Parathyroid adenoma (tissue), 2 donors: Measurements from ENCODE around the gene OR1N2.
"Not testable (repeated sequence)": the region's sequence is repeated elsewhere in the genome, so short reads cannot be mapped to it uniquely, and the experiment has no call there.

ENCODE experiments used
- H2AFZ ChIP-seq: fragments of 300-600 bp; sonication (generic); one replicate; pipeline ENCODE4 v1.7.0; 2017; ENCODE audit warnings: antibody characterized with exemption, mild to moderate bottlenecking
- H3K27ac ChIP-seq: fragments of 300-600 bp; sonication (generic); one replicate; pipeline ENCODE4 v1.7.0; 2017
- H3K27me3 ChIP-seq: fragments of 300-600 bp; sonication (generic); one replicate; pipeline ENCODE4 v1.7.0; 2017; ENCODE audit warnings: low read length; ENCODE audit not compliant: control insufficient read depth, insufficient read depth
- H3K36me3 ChIP-seq: fragments of 300-600 bp; sonication (generic); one replicate; pipeline ENCODE4 v1.7.0; 2017; ENCODE audit warnings: low read length; ENCODE audit not compliant: control insufficient read depth, insufficient read depth
- H3K4me1 ChIP-seq: fragments of 300-600 bp; sonication (generic); one replicate; pipeline ENCODE4 v1.7.0; 2017; ENCODE audit warnings: control low read depth
- H3K4me2 ChIP-seq: fragments of 300-600 bp; sonication (generic); one replicate; pipeline ENCODE4 v1.7.0; 2017; ENCODE audit warnings: low read length
- H3K4me3 ChIP-seq: fragments of 300-600 bp; sonication (generic); one replicate; pipeline ENCODE4 v1.7.0; 2017; ENCODE audit warnings: low read depth, low read length
- H3K79me2 ChIP-seq: fragments of 300-600 bp; sonication (generic); one replicate; pipeline ENCODE4 v1.7.0; 2017; ENCODE audit warnings: control low read depth
- H3K9ac ChIP-seq: fragments of 300-600 bp; sonication (generic); one replicate; pipeline ENCODE4 v1.7.0; 2017; ENCODE audit warnings: mild to moderate bottlenecking
- H3K9me3 ChIP-seq: fragments of 300-600 bp; sonication (generic); one replicate; pipeline ENCODE4 v1.7.0; 2017; ENCODE audit warnings: low read length; ENCODE audit not compliant: control insufficient read depth
- TF ChIP-seq, protein P1 (sequence below): fragments of 300-600 bp; sonication (generic); IDR thresholded peaks from one replicate; pipeline ENCODE4 v1.7.0; 2017; ENCODE audit warnings: antibody characterized with exemption, mild to moderate bottlenecking
- donor health status: primary hyperparathyroidism.

OR1N2 gene

DNA sequence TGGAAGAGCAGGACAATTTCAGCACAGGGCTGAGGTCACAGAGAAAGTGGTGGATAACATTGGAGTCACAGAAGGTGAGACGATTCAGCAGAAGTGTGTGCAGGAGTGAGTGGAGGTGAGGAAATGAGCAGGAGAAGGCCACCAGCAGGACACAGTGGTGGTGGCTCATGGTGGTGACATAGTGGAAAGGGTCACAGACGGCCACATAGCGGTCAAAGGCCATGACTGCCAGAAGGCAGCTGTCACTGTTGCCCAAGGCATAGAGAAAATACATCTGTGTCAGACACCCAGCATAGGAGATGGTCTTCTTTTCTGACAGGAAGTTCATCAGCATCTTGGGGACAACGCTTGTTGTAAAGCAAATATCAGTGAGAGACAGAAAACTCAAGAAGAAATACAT is 15.0 kb downstream of the OR1N2 start:
- no peaks in the 10 kb centered on the region for H3K27me3 ChIP-seq
- no peaks in the 10 kb centered on the region for H3K79me2 ChIP-seq
- no peaks in the 10 kb centered on the region for H3K4me1 ChIP-seq
- no peaks in the 10 kb centered on the region for H3K36me3 ChIP-seq
- no peak overlapping the region for H3K27ac ChIP-seq
- TF ChIP-seq, protein P1, sequence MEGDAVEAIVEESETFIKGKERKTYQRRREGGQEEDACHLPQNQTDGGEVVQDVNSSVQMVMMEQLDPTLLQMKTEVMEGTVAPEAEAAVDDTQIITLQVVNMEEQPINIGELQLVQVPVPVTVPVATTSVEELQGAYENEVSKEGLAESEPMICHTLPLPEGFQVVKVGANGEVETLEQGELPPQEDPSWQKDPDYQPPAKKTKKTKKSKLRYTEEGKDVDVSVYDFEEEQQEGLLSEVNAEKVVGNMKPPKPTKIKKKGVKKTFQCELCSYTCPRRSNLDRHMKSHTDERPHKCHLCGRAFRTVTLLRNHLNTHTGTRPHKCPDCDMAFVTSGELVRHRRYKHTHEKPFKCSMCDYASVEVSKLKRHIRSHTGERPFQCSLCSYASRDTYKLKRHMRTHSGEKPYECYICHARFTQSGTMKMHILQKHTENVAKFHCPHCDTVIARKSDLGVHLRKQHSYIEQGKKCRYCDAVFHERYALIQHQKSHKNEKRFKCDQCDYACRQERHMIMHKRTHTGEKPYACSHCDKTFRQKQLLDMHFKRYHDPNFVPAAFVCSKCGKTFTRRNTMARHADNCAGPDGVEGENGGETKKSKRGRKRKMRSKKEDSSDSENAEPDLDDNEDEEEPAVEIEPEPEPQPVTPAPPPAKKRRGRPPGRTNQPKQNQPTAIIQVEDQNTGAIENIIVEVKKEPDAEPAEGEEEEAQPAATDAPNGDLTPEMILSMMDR = no peak
- no peaks in the 10 kb centered on the region for H3K9me3 ChIP-seq
- H3K4me3 ChIP-seq = no peak overlapping the region
- H2AFZ ChIP-seq = no peak overlapping the region
- H3K9ac ChIP-seq = no peak overlapping the region
- no peak overlapping the region for H3K4me2 ChIP-seq

DNA sequence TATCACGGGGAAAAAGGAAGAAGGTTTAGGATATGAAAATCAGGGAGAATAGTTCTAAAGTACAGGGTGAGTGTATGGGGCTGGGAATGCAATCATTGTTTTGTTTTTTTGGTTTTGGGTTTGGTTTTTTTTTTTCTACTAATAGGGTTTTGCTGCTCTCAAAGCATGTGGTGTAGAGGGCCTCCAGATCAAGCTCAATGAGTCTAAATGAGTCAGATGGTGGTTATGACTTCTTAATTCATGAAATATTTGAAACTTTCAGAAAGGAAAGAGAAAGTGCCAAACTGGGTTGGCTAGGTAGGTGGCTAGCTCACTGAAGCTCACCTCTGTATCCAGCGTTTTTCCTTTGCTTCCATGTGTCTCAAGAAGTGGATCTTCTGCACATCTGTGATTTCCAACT is 19.5 kb downstream of the OR1N2 start:
- no peaks in the 10 kb centered on the region for H3K9me3 ChIP-seq
- H3K36me3 ChIP-seq = no peaks in the 10 kb centered on the region
- H3K4me3 ChIP-seq = no peak overlapping the region
- H2AFZ ChIP-seq = no peak overlapping the region
- no peak overlapping the region for H3K27ac ChIP-seq
- no peak overlapping the region for H3K4me2 ChIP-seq
- TF ChIP-seq, protein P1 = no peak
- no peaks in the 10 kb centered on the region for H3K27me3 ChIP-seq
- H3K4me1 ChIP-seq = no peaks in the 10 kb centered on the region
- H3K79me2 ChIP-seq = no peaks in the 10 kb centered on the region
- no peak overlapping the region for H3K9ac ChIP-seq

DNA sequence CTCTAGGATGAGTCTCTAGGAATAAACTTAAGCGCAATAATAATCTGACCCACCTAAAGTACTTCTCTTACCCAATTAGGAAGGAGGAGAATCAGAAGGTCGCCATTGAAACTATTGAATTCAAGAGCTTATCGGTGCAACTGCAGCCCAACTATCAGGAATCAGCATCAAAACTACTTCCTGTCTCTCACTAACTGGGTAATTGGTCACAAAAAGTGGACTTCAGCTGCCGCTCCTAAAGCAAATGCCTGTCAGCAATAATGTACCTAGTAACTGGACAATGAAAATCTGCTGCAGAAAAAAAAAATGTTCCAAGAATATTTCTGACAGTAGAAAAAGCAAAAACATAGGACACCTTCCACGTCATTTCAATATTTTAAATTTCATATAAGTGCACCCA is 27.0 kb downstream of the OR1N2 start:
- Histone ChIP-seq H3K79me2 (no peaks in the 10 kb centered on the region), H3K9me3 (no peaks in the 10 kb centered on the region), H3K36me3 (no peaks in the 10 kb centered on the region), H3K4me1 (no peaks in the 10 kb centered on the region), H3K27ac (no peak overlapping the region), H3K4me3 (no peak overlapping the region), H3K9ac (no peak overlapping the region), H3K4me2 (no peak overlapping the region), H3K27me3 (no peaks in the 10 kb centered on the region), H2AFZ (no peak overlapping the region)
- TF ChIP-seq, protein P1 = no peak

DNA sequence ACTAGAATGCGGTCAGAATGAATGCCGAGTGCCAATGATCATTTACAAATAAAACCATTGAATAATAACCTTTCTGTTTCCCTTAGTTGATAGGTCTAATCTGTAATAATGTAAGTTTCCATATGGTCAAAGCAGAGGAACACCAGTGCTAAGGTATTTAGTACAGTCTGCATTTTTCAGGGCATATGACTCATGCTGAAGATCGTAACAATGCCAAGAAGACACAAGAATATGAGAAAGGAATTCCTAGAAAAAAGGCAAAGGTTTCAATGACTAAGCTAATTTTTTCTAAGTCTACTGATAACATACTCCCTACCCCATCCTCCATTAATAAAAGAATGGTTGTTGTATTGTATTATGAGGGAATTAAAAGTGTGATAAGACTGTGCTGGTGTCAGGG is 27.4 kb downstream of the OR1N2 start:
- no peaks in the 10 kb centered on the region for H3K27me3 ChIP-seq
- H3K9ac ChIP-seq = no peak overlapping the region
- H3K4me1 ChIP-seq = no peaks in the 10 kb centered on the region
- H3K27ac ChIP-seq = no peak overlapping the region
- no peaks in the 10 kb centered on the region for H3K9me3 ChIP-seq
- TF ChIP-seq, protein P1 = no peak
- H3K36me3 ChIP-seq = no peaks in the 10 kb centered on the region
- H3K79me2 ChIP-seq = no peaks in the 10 kb centered on the region
- H3K4me2 ChIP-seq = no peak overlapping the region
- H2AFZ ChIP-seq = no peak overlapping the region
- H3K4me3 ChIP-seq = no peak overlapping the region

DNA sequence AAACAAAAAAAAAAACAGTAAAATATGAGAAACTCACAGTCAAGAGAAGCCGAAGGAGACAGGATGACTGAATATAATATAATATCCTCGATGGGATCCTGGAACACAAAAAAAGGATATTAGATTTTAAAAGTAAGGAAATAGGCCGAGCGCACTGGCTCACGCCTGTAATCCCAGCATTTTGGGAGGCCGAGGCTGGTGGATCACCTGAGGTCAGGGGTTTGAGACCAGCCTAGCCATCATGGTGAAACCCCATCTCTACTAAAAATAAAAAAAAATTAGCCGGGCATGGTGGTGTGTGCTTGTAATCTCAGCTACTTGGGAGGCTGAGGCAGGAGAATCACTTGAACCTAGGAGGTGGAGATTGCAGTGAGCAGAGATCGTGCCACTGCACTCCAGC is 30.4 kb downstream of the OR1N2 start, which contains the start of gene OR1L8:
TSS of gene OR1L8 (minus strand) at position 101 of the 400 bp plus-strand sequence. CDS start 14,907 bp downstream, outside the sequence.
- not testable (repeated sequence) for H3K9ac ChIP-seq, H3K9me3 ChIP-seq, H3K4me2 ChIP-seq, H2AFZ ChIP-seq, H3K4me1 ChIP-seq, H3K79me2 ChIP-seq, H3K27me3 ChIP-seq, H3K27ac ChIP-seq, H3K36me3 ChIP-seq, H3K4me3 ChIP-seq
